GM23338 (cell line): ENCODE measurements around the gene LRIF1. TPM values are rescaled to one million over a fixed set of nuclear protein-coding genes. Genes with fewer than 3 reads are reported as not detected.

Experiments used
- ATAC-seq: fragments of 200-7000 bp; cut with Tn5 transposase; 3 replicates; pipeline ENCODE4 v1.9.1; 2020
- DNase-seq: peaks from one replicate; pipeline ENCODE4 v3.0.0-alpha.2; 2015; ENCODE audit warnings: low spot score
- H2AFZ ChIP-seq: fragments of 200-600 bp; sonication (generic); 2 replicates; pipeline ENCODE4 v1.8.0; 2016; ENCODE audit warnings: antibody characterized with exemption, mild to moderate bottlenecking, moderate library complexity
- H3F3A ChIP-seq: fragments of 200-600 bp; sonication (generic); replicated peaks from 2 replicates; pipeline ENCODE4 v1.8.0; 2017; ENCODE audit warnings: antibody characterized with exemption, mixed run types, low read depth
- H3K27ac ChIP-seq: fragments of 200-600 bp; sonication (generic); 2 replicates; pipeline ENCODE4 v1.6.1; 2016; ENCODE audit warnings: low read depth
- H3K27me3 ChIP-seq: fragments of 200-600 bp; sonication (generic); 2 replicates; pipeline ENCODE4 v1.8.0; 2016; ENCODE audit warnings: mild to moderate bottlenecking, mixed run types, moderate library complexity; ENCODE audit not compliant: insufficient read depth
- H3K36me3 ChIP-seq: fragments of 200-600 bp; sonication (generic); 2 replicates; pipeline ENCODE4 v1.8.0; 2016; ENCODE audit warnings: mild to moderate bottlenecking; ENCODE audit not compliant: insufficient read depth
- H3K4me1 ChIP-seq: fragments of 200-600 bp; sonication (generic); 2 replicates; pipeline ENCODE4 v1.8.0; 2016; ENCODE audit warnings: mild to moderate bottlenecking, moderate library complexity; ENCODE audit not compliant: insufficient read depth
- H3K4me2 ChIP-seq: fragments of 200-600 bp; sonication (generic); 2 replicates; pipeline ENCODE4 v1.7.1; 2017; ENCODE audit warnings: mixed run types
- H3K4me3 ChIP-seq: fragments of 200-600 bp; sonication (generic); 2 replicates; pipeline ENCODE4 v1.6.1; 2016; ENCODE audit warnings: mixed run types
- H3K79me2 ChIP-seq: fragments of 200-600 bp; sonication (generic); replicated peaks from 2 replicates; pipeline ENCODE4 v1.8.0; 2017; ENCODE audit warnings: mild to moderate bottlenecking; ENCODE audit not compliant: insufficient read depth
- H3K9me2 ChIP-seq: fragments of 200-600 bp; sonication (generic); 2 replicates; pipeline ENCODE4 v1.8.0; 2017; ENCODE audit not compliant: insufficient read depth
- H4K20me1 ChIP-seq: fragments of 200-600 bp; sonication (generic); replicated peaks from 2 replicates; pipeline ENCODE4 v1.8.0; 2017; ENCODE audit warnings: mild to moderate bottlenecking; ENCODE audit not compliant: insufficient read depth
- H3K27ac Mint-ChIP-seq: 2 replicates; pipeline ENCODE4 v1.8.0; 2020; ENCODE audit warnings: inconsistent platforms, mild to moderate bottlenecking, moderate library complexity, mixed read lengths
- H3K27me3 Mint-ChIP-seq: 3 replicates; pipeline ENCODE4 v1.8.0; 2022; ENCODE audit warnings: low read depth, mild to moderate bottlenecking, moderate library complexity, mixed read lengths, inconsistent platforms; ENCODE audit not compliant: insufficient read depth, poor library complexity
- H3K36me3 Mint-ChIP-seq: 3 replicates; pipeline ENCODE4 v1.8.0; 2021; ENCODE audit warnings: low read depth, mild to moderate bottlenecking, inconsistent platforms, moderate library complexity, mixed read lengths
- H3K4me1 Mint-ChIP-seq: 3 replicates; pipeline ENCODE4 v1.8.0; 2020; ENCODE audit warnings: mild to moderate bottlenecking, inconsistent platforms, mixed read lengths
- H3K4me3 Mint-ChIP-seq: 3 replicates; pipeline ENCODE4 v1.8.0; 2021; ENCODE audit warnings: moderate library complexity, mild to moderate bottlenecking, inconsistent platforms, mixed read lengths
- H3K9me3 Mint-ChIP-seq: 3 replicates; pipeline ENCODE4 v1.8.0; 2020; ENCODE audit warnings: moderate library complexity, mild to moderate bottlenecking, inconsistent platforms, mixed read lengths
- CREB1 ChIP-seq: fragments of 250-450 bp; sonication (Bioruptor Pico); IDR thresholded peaks from 2 replicates; pipeline ENCODE4 v1.5.0; 2020; ENCODE audit warnings: low read depth, mild to moderate bottlenecking, moderate library complexity
- CTCF ChIP-seq, 2 experiments: fragments of 200-600 bp in 1 of 2; sonication (generic) in 1 of 2; conservative IDR thresholded peaks; 2 replicates each; pipeline versions ENCODE4 v1.5.1 to v1.6.1; 2016 to 2017; ENCODE audit warnings: antibody characterized with exemption in 2 of 2, low read depth in 2 of 2, mild to moderate bottlenecking in 2 of 2, moderate library complexity in 1 of 2
- JUNB ChIP-seq: IDR thresholded peaks from one replicate; pipeline ENCODE4 v1.6.1; 2016; ENCODE audit warnings: antibody characterized with exemption; ENCODE audit not compliant: unreplicated experiment
- NANOG ChIP-seq: IDR thresholded peaks from 2 replicates; pipeline ENCODE4 v1.6.1; 2016; ENCODE audit warnings: antibody characterized with exemption, borderline replicate concordance
- ZNF114 ChIP-seq: fragments of 250-450 bp; sonication (Bioruptor Pico); IDR thresholded peaks from 2 replicates; pipeline ENCODE4 v1.5.0; 2020; ENCODE audit warnings: mild to moderate bottlenecking, moderate library complexity
- ZNF331 ChIP-seq: fragments of 250-450 bp; sonication (Bioruptor Pico); IDR thresholded peaks from 2 replicates; pipeline ENCODE4 v1.5.0; 2020; ENCODE audit warnings: low read depth, mild to moderate bottlenecking, moderate library complexity
- ZNF462 ChIP-seq: fragments of 250-450 bp; sonication (Bioruptor Pico); IDR thresholded peaks from 2 replicates; pipeline ENCODE4 v1.5.0; 2020; ENCODE audit warnings: mild to moderate bottlenecking, moderate library complexity
- polyA plus RNA-seq: library from polyadenylated mRNA; unstranded; fragments of >200 nt; fragmentation: Nextera tagmentation; extraction: Ambion mirVana; gene quantifications from 2 replicates; pipeline ENCODE4 v1.2.1, GENCODE V29; 2016
- total RNA-seq: library from RNA; depleted of rRNA; stranded (reverse); fragments of >200 nt; shearing (Covaris generic); gene quantifications from 2 replicates; pipeline ENCODE4 v1.2.3, GENCODE V29; 2014
- TF ChIP-seq, protein P1 (sequence below): IDR thresholded peaks from one replicate; pipeline ENCODE4 v1.6.1; 2018; ENCODE audit warnings: antibody characterized with exemption; ENCODE audit not compliant: unreplicated experiment
- TF ChIP-seq, protein P2 (sequence below): IDR thresholded peaks from 2 replicates; pipeline ENCODE4 v1.6.1; 2016; ENCODE audit warnings: antibody characterized with exemption

The LRIF1 gene
- total and polyA plus RNA-seq, 2 experiments from 2014 or later: 32.6 to 37.9 TPM

- H3K27ac ChIP-seq: no peak overlapping the region
- Mint-ChIP-seq H3K27me3 (no peaks in the 10 kb centered on the region), H3K9me3 (no peaks in the 10 kb centered on the region), H3K4me3 (no peak overlapping the region; the same call in 2 of the 3 replicates), H3K4me1 (peaks cover 5% of the 10 kb centered on the region; the same call in 2 of the 3 replicates), H3K36me3 (no peaks in the 10 kb centered on the region), H3K27ac (no peak overlapping the region)
- H3K9me2 ChIP-seq: no peaks in the 10 kb centered on the region
- ATAC-seq (no peak), DNase-seq (no peak)
- no peaks in the 10 kb centered on the region for H3K36me3 ChIP-seq
- no peak overlapping the region for H3K4me2 ChIP-seq
- no peaks in the 10 kb centered on the region for H3K4me1 ChIP-seq
- no peaks in the 10 kb centered on the region for H3F3A ChIP-seq
- no peaks in the 10 kb centered on the region for H3K79me2 ChIP-seq
- no peaks in the 10 kb centered on the region for H3K27me3 ChIP-seq
- no peaks in the 10 kb centered on the region for H4K20me1 ChIP-seq
- no peak for TF ChIP-seq NANOG
- no peak overlapping the region for H2AFZ ChIP-seq
- no peak overlapping the region for H3K4me3 ChIP-seq
Measured at GRCh38 chr1:110902820-110903463, 60.8 kb downstream of the LRIF1 start.

- Histone ChIP-seq H3K4me1 (no peaks in the 10 kb centered on the region), H3K4me3 (no peak overlapping the region), H3K9me2 (no peaks in the 10 kb centered on the region), H3K27me3 (no peaks in the 10 kb centered on the region), H3K27ac (no peak overlapping the region), H3K4me2 (no peak overlapping the region), H4K20me1 (no peaks in the 10 kb centered on the region), H3F3A (no peaks in the 10 kb centered on the region), H2AFZ (no peak overlapping the region), H3K36me3 (no peaks in the 10 kb centered on the region), H3K79me2 (no peaks in the 10 kb centered on the region)
- Mint-ChIP-seq H3K4me1 (peaks cover 5% of the 10 kb centered on the region; the same call in 2 of the 3 replicates), H3K4me3 (no peak overlapping the region), H3K9me3 (no peaks in the 10 kb centered on the region), H3K36me3 (no peaks in the 10 kb centered on the region), H3K27me3 (no peaks in the 10 kb centered on the region), H3K27ac (no peak overlapping the region)
- no peak for ATAC-seq
- DNase-seq: no peak
- TF ChIP-seq ZNF114: no peak
- TF ChIP-seq ZNF462: no peak
- TF ChIP-seq JUNB: no peak
- TF ChIP-seq, protein P1, sequence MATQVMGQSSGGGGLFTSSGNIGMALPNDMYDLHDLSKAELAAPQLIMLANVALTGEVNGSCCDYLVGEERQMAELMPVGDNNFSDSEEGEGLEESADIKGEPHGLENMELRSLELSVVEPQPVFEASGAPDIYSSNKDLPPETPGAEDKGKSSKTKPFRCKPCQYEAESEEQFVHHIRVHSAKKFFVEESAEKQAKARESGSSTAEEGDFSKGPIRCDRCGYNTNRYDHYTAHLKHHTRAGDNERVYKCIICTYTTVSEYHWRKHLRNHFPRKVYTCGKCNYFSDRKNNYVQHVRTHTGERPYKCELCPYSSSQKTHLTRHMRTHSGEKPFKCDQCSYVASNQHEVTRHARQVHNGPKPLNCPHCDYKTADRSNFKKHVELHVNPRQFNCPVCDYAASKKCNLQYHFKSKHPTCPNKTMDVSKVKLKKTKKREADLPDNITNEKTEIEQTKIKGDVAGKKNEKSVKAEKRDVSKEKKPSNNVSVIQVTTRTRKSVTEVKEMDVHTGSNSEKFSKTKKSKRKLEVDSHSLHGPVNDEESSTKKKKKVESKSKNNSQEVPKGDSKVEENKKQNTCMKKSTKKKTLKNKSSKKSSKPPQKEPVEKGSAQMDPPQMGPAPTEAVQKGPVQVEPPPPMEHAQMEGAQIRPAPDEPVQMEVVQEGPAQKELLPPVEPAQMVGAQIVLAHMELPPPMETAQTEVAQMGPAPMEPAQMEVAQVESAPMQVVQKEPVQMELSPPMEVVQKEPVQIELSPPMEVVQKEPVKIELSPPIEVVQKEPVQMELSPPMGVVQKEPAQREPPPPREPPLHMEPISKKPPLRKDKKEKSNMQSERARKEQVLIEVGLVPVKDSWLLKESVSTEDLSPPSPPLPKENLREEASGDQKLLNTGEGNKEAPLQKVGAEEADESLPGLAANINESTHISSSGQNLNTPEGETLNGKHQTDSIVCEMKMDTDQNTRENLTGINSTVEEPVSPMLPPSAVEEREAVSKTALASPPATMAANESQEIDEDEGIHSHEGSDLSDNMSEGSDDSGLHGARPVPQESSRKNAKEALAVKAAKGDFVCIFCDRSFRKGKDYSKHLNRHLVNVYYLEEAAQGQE: no peak
- TF ChIP-seq CTCF (conservative IDR thresholded peaks at IDR 0.05; ENCODE audit: low read depth in 2 of 2): no peak
- no peak for TF ChIP-seq CREB1
- TF ChIP-seq, protein P2, sequence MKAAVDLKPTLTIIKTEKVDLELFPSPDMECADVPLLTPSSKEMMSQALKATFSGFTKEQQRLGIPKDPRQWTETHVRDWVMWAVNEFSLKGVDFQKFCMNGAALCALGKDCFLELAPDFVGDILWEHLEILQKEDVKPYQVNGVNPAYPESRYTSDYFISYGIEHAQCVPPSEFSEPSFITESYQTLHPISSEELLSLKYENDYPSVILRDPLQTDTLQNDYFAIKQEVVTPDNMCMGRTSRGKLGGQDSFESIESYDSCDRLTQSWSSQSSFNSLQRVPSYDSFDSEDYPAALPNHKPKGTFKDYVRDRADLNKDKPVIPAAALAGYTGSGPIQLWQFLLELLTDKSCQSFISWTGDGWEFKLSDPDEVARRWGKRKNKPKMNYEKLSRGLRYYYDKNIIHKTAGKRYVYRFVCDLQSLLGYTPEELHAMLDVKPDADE: no peak
- TF ChIP-seq ZNF331: no peak
Measured at GRCh38 chr1:110899458-110899843, 64.3 kb downstream of the LRIF1 start.
